GM18951 (cell line): ENCODE results near the gene MUC6.
"Not testable (repeated sequence)": the region's sequence is repeated elsewhere in the genome, so short reads cannot be mapped to it uniquely, and the experiment has no call there.

Experiments used
- POLR2A ChIP-seq: IDR thresholded peaks from 4 replicates; pipeline ENCODE4 v1.6.1; 2011; ENCODE audit warnings: mild to moderate bottlenecking; ENCODE audit not compliant: insufficient read length, insufficient read depth; ENCODE audit errors: extremely low read depth
- in situ Hi-C: fragments of 300-500 bp; cut with MboI; formaldehyde crosslinking; loops from one replicate; pipeline ENCODE4 v1.12.0; 2022; ENCODE audit warnings: low sequenced_read_pairs, mixed read lengths, inconsistent platforms; ENCODE audit not compliant: unreplicated experiment

MUC6 gene

DNA sequence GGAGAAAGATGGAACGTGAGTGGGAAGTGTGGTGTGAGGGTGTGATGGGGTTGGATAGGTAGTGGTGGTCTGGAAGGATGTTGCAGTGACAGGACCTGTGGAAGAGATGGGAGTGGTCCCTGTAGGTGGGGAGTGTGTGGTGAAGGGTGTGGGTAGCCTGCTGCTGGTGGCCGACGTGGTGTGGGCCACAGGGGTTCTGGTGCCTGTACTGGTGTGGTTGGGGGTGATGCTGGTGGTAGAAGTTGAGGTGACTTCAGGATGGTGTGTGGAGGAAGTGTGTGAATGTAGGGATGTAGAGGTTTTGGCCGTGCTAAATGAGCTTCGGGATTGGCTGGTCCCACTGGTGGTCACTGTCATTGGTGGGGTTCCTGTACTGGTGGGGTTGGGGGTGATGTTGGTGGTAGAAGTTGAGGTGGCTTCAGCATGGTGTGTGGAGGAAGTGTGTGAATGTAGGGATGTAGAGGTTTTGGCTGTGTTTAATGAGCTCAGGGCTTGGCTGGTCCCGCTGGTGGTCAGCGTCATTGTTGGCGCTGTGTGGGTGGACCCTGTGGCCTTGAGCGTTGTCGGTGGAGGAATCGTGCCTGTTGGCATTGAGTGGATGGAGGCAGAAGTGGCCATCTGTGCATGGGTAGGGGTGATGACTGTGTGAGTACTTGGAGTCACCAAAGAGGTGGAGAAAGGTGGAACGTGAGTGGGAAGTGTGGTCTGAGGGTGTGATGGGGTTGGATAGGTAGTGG is 19.1 kb downstream of the MUC6 start:
- no peak for TF ChIP-seq POLR2A
- in situ Hi-C loops, result no loop called here

DNA sequence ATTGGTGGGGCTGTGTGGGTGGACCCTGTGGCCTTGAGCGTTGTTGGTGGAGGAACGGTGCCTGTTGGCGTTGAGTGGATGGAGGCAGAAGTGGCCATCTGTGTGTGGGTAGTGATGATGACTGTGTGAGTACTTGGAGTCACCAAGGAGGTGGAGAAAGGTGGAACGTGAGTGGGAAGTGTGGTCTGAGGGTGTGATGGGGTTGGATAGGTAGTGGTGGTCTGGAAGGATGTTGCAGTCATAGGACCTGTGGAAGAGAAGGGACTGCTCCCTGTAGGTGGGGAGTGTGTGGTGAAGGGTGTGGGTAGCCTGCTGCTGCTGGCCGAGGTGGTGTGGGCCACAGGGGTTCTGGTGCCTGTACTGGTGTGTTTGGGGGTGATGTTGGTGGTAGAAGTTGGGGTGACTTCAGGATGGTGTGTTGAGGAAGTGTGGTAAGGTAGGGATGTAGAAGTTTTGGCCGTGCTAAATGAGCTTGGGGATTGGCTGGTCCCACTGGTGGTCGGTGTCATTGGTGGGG is 19.9 kb downstream of the MUC6 start:
- in situ Hi-C loops, result not testable (repeated sequence)

DNA sequence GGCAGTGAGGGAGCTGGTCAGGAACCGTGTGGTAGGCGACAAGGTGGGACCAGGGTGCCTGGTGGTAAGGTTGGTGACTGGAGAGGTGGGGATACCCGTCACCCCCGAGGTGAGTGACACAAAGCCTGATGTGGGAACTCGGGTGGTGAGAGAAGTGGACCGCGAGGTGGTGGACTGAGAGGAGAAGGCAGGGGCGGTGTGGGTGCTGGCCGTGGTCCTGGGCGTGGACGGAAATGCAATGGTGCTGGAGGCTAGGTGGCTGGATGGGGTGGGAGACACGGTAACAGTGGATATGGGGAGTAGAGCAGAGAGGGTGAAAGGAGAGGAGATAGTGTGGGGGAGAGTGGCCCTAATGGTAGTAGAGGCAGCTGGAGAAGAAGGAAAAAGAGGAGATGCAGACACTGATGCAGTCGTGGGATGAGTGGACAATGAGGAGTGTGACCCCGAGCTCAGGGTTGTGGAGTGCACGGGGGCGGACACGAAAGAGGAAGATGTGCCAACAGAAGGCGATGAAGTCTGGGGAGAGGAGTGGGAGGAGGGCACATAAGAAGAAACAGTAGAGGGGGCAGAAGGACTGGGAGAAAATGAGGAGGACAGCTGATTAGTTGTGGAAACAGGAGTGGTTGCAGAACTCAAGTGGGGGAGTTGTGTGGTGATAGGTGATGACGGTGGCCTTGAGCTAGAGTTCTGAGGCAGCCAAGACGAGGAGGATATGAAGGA is 20.5 kb downstream of the MUC6 start:
- TF ChIP-seq POLR2A, result no peak
- in situ Hi-C loops, result no loop called here

DNA sequence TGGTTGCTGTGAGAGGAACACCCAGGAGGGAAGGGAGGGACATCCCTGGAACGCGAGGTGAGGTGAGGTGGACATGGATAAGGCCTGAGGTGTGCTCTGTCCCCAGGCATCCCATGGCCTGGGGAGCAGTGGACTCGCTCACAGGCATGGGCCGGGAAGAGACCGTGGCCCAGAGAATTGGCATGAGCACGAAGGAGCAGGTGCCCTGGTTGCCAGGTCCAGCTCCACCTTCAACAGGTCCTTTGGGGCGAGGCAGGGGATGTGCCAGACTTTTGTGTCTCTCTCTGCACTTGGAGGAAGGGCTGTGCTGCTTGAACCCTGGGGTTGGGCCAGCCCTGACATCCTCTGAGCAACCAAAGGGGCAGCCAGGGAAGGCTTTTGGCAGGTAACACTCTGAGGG is 21.5 kb downstream of the MUC6 start:
- in situ Hi-C loops, result no loop called here
- no peak for TF ChIP-seq POLR2A

DNA sequence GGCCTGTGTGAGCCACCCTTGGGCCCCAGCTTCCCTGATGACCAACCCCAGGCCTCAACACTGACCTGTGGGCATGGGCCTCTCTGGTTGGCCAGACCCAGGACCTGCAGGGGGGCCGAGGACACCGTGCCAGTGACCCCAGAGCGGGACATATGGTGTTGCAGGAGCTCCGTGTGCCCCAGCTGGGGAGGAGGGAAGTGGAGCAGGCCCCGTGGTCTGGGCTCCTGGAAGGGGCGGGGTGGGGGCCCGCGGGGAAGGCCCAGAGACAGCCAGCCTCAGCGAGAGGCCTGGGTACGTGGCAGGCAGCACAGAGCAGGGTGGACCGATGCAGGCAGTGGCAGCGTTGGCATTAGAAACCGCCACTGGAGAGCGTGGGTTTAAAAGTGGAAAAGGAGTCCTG is 22.2 kb downstream of the MUC6 start:
- no peak for TF ChIP-seq POLR2A
- in situ Hi-C loops, result no loop called here

DNA sequence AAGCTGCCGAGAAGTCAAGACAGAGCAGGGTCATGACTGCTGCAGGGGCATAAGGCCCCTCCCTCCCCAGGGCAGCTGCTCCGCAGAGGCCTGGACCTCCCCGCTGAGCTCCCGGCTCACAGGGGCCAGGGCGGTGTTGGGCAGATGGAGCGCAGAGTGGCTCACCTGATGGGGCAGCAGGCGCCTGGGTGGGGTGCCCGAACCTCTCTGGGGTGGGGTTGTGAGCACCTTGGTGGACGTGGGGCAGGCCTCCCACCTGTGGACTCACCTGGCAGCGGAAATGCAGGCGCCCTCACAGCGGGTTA is 22.9 kb downstream of the MUC6 start:
- in situ Hi-C loops, result no loop called here
- no peak for TF ChIP-seq POLR2A

DNA sequence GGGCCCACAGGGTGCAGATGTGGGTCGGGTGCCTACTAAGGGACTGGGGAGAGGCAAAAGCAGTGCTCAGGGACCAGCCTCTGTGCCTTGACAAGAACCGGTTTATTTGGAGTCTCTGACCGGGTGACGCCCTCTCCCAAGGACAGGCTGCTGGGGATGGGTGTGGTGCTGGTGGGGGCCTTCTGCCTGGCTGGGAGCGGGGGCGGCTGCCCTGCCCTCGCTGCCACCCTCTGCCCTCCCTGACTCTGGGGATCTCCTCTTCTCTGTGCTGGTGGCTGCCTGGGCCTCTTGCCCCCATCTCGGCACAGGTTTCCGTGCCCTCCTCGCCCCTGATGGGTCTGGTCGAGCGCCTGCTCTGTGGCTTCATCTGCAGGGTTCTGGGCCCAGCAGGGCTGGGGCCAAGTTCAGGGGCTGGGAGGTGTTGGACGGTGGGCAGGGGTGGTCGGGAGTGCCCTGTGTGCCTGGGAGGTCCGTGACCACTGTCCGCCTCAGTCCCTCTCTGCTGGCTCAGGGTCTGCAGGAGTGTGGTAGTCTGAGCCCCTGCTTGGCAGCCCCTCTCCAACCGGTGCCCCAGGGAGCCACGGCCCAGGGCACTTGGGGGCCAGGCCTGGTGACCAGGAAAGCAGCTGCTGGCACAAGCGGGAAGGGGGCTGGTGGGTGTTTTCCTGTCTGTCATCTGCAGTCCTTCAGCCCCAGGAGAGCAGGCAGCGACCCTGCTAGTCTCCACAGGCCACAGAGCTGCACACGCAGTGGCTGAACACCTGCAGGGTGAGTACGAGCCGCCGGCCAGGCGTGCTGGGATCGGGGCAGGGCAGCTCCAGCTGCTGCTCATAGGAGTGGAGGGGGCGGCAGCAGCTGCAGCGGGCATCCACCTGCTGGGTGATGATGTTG is 23.5 kb downstream of the MUC6 start:
- in situ Hi-C loops, result no loop called here
- no peak for TF ChIP-seq POLR2A

DNA sequence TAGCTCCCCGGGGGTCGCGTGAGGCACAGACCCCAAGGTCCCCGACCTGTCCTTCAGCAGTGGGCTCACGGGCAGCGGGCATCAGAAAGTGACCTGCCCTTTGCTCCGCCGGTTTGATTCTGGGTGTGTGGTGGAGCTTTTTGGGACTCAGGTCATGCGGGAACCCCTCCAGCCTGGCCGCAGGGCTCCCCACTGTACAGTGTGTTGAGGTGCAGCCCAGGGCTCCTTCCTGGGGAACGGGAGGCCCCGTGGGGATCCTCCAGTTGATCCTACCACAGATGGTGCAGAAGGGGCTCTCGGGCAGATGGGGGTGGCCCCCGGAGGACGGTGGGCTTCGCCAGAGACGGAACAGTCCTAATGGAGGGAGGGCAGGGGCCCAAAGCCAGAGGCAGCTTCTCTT is 24.2 kb downstream of the MUC6 start:
- in situ Hi-C loops, result no loop called here
- no peak for TF ChIP-seq POLR2A

DNA sequence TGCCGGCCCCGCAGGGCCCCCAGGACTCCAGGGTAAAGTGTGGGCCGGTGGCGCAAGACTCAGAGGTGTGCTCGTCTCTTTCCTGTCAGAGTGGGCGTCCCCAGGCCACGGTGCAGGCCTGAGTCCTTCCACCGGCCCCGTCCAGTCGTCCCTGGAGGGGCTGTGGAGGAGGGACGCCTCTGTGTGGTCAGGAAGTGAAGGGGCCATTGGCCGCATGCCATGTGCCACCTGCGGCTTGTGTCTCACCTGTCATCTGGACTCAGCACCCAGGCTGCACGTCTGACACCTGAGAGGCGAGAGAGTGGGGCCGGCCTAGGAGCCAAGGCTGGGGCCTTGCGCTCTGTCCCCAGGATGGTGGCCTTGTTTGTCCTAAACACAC is 25.2 kb downstream of the MUC6 start:
- in situ Hi-C loops, result no loop called here
- TF ChIP-seq POLR2A, result no peak

DNA sequence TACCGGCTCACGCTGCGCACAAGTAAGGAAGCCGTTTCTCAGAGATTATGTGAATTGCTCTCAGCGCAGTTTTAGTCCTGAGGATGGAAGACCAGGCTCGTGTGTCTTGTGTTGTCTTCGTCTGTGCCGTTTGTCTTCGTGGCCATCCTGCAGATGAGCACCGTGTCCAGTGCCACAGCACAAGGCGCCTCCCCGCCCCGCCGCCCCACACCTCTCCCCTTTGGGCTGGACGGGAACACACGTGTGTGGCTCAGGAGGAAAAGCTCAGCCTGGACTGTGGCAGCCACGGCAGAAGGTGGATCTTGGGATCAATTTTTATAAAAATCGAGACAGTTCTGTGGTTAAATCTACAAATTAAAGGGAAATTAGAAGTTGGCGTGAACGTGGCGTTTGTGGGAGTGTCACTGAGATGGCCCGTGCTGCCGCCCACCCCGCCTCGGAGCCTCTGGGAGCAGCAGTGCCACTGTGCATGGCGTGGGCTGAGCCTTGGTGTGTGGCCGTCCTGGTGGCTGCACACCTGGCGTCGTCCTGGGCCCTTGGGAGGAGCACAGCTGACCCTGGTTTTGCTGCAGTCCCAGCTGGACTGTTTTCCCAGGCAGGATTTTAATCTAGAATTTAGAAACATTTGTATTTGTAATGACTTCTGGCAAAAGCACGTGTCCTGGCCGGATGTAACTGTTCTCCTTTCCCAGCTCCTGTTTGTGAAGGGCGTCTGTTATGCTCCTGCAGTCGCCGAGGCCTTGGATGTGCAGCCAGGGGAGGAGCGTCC is 25.8 kb downstream of the MUC6 start:
- in situ Hi-C loops, result no loop called here
- TF ChIP-seq POLR2A, result no peak

DNA sequence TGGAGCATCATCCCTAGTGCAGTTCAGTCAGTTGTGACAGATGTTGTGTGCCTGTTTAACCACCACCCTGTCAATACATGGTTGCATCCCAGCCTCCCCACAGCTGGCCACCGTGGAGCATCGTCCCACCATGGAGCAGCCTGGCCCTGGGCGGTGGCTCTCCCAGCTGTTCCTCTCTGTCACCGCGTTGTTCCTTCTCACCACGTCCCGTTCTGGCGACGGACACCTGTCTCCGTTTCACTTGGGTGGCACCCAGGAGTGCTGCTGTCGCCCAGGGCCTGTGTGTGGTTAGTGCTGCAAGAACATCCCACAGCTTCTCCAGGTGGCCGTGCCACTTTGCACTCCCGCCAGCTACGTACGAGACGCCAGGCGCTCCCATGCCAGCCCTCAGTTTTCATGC is 26.5 kb downstream of the MUC6 start:
- TF ChIP-seq POLR2A, result no peak
- in situ Hi-C loops, result no loop called here

DNA sequence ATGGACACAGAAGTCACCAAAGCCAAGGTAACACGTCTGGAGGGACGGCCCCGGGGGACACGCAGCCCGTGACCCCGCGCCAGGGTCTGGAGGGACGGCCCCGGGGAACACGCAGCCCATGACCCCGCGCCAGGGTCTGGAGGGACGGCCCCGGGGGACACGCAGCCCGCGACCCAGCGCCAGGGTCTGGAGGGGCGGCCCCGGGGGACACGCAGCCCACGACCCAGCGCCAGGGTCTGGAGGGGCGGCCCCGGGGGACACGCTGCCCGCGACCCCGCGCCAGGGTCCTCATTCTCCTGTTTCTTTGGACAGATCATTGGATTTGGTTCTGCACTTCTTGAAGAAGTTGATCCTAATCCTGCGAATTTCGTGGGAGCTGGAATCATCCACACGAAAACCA is 27.1 kb downstream of the MUC6 start:
- in situ Hi-C loops, result no loop called here
- no peak for TF ChIP-seq POLR2A

DNA sequence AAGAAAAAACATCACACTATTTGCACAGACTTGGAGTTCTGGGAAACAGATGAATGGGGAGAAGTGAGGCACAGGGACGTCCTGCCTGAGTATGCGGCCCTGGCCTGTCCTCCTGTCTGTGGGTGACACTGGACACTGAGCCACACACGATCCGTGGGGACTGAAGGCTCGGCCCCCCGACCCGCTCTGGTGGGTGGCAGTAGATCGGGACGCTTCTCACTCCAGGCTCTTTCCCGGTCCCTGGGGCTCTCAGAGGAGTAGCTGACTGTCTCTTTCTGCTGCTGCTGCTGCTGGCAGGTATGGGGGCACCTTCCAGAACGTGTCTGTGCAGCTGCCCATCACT is 27.7 kb downstream of the MUC6 start:
- TF ChIP-seq POLR2A, result no peak
- in situ Hi-C loops, result no loop called here
